Measurements from ENCODE around the gene DEGS2. TPM values are rescaled to one million over a fixed set of nuclear protein-coding genes. Genes with fewer than 3 reads are reported as not detected.

The DEGS2 gene
- total RNA-seq, 1 experiment from 2014 or later: 1.6 TPM

GRCh38 chr14:100201701-100202100 is 42.3 kb upstream of the DEGS2 start:
- H2AFZ ChIP-seq (ENCODE audit: low read length): no peak overlapping the region
- DNase-seq: peak; percentile 23
- no peaks in the 10 kb centered on the region for H4K20me1 ChIP-seq (ENCODE audit: low read length)
- H3K4me3 ChIP-seq (ENCODE audit: low read length): no peak overlapping the region
- intact Hi-C loops (cut with micrococcal nuclease): no loop called here
- POLR2A ChIA-PET (ENCODE audit: unreplicated experiment): no interaction called here
- no peaks in the 10 kb centered on the region for H3F3A ChIP-seq (ENCODE audit: low read length, unreplicated experiment)
- no peaks in the 10 kb centered on the region for H3K27me3 ChIP-seq (ENCODE audit: low read length)
- H3K4me2 ChIP-seq (ENCODE audit: low read length): no peak overlapping the region
- ATAC-seq: no peak
- no peaks in the 10 kb centered on the region for H3K9me3 ChIP-seq (ENCODE audit: low read length)
- no peak overlapping the region for H3K27ac ChIP-seq (ENCODE audit: low read length)
- no peak overlapping the region for H3K9ac ChIP-seq (ENCODE audit: low read length)
- no peak for TF ChIP-seq EZH2 (IDR thresholded peaks at IDR 0.05; ENCODE audit: low read length, unreplicated experiment)
- no peak for TF ChIP-seq CTCF (conservative IDR thresholded peaks at IDR 0.05; ENCODE audit: low read depth, low read length)
- no peak for TF ChIP-seq EZH2phosphoT487 (IDR thresholded peaks at IDR 0.05; ENCODE audit: borderline replicate concordance, low read length)
- no peaks in the 10 kb centered on the region for H3K79me2 ChIP-seq (ENCODE audit: low read length)
- no peaks in the 10 kb centered on the region for H3K36me3 ChIP-seq (ENCODE audit: low read depth, low read length)
- no peaks in the 10 kb centered on the region for H3K9me2 ChIP-seq (replicated peaks; ENCODE audit: low read length)
- H3K4me1 ChIP-seq (ENCODE audit: insufficient read depth, low read length): no peaks in the 10 kb centered on the region
- CTCF ChIA-PET: interaction anchor here (0.9 kb wide), 1 partner anchor 9 kb away, joined by 3 read pairs; no protein-coding TSS in a partner anchor
- BruUV-seq (replicated peaks): no TSS peak

DNA sequence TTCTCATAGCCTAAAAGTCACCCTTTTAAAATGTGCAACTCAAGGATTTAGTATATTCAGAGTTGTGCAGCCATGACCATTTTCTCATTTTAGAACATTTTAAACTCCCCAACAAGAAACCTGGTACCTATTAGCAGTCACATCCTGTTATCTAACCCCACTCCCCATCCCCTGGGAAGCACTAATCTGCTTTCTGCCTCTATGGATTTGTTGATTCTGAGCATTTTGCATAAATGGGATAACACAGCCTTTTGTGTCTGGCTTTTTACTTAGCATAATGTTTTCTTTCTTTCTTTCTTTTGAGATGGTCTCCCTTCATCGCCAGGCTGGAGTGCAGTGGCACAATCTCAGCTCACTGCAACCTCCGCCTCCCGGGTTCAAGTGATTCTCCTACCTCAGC is 40.9 kb upstream of the DEGS2 start:
- H4K20me1 ChIP-seq (ENCODE audit: low read length): no peaks in the 10 kb centered on the region
- no peak overlapping the region for H3K27ac ChIP-seq (ENCODE audit: low read length)
- ChIA-PET CTCF (no interaction called here), POLR2A (ENCODE audit: unreplicated experiment) (no interaction called here)
- no TSS peak for BruUV-seq (replicated peaks)
- no peak overlapping the region for H3K9ac ChIP-seq (ENCODE audit: low read length)
- ATAC-seq (no peak), DNase-seq (no peak)
- no peak overlapping the region for H3K4me3 ChIP-seq (ENCODE audit: low read length)
- no peaks in the 10 kb centered on the region for H3K4me1 ChIP-seq (ENCODE audit: insufficient read depth, low read length)
- H3K79me2 ChIP-seq (ENCODE audit: low read length): no peaks in the 10 kb centered on the region
- no peaks in the 10 kb centered on the region for H3K9me3 ChIP-seq (ENCODE audit: low read length)
- TF ChIP-seq EZH2phosphoT487 (IDR thresholded peaks at IDR 0.05; ENCODE audit: borderline replicate concordance, low read length) (no peak), CTCF (conservative IDR thresholded peaks at IDR 0.05; ENCODE audit: low read depth, low read length) (no peak), EZH2 (IDR thresholded peaks at IDR 0.05; ENCODE audit: low read length, unreplicated experiment) (no peak)
- no peaks in the 10 kb centered on the region for H3K27me3 ChIP-seq (ENCODE audit: low read length)
- intact Hi-C loops (cut with micrococcal nuclease): no loop called here
- no peaks in the 10 kb centered on the region for H3K36me3 ChIP-seq (ENCODE audit: low read depth, low read length)
- H3K9me2 ChIP-seq (replicated peaks; ENCODE audit: low read length): no peaks in the 10 kb centered on the region
- no peaks in the 10 kb centered on the region for H3F3A ChIP-seq (ENCODE audit: low read length, unreplicated experiment)
- H2AFZ ChIP-seq (ENCODE audit: low read length): no peak overlapping the region
- H3K4me2 ChIP-seq (ENCODE audit: low read length): no peak overlapping the region

DNA sequence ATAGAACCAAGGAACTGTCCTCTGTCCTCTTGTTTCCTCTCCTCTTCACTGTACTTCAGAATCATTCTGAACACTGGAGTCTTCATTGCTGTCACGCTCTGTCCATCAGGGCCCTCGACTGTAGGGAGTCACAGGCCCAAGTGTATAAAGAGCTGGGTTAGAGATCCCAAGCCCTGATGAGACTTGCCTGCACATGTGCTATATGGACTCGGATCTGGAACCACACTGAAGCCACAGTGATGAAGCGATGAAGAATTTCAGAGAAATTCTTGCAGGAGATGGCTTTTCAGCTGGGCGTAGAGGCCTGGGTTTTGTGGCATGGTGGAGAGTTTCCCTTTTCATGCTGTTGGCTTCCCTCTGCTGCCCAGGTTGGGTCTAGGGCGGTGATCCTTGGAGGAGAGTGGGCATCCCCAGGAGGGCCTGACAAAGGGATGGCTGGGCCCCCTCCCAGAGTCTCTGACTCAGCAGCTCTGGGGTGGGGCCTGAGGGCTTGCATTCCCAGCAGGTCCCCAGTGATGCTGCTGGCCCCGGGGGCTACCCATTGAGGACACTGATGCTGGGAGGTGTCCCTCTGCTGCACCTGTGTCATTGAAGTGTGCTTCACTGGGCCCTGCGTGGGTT is 39.9 kb upstream of the DEGS2 start:
- no peak for ATAC-seq
- H3F3A ChIP-seq (ENCODE audit: low read length, unreplicated experiment): no peaks in the 10 kb centered on the region
- TF ChIP-seq EZH2 (IDR thresholded peaks at IDR 0.05; ENCODE audit: low read length, unreplicated experiment) (no peak), EZH2phosphoT487 (IDR thresholded peaks at IDR 0.05; ENCODE audit: borderline replicate concordance, low read length) (no peak), CTCF (conservative IDR thresholded peaks at IDR 0.05; ENCODE audit: low read depth, low read length) (no peak)
- no peak overlapping the region for H2AFZ ChIP-seq (ENCODE audit: low read length)
- H3K9me3 ChIP-seq (ENCODE audit: low read length): no peaks in the 10 kb centered on the region
- H3K27me3 ChIP-seq (ENCODE audit: low read length): no peaks in the 10 kb centered on the region
- no peak for DNase-seq
- POLR2A ChIA-PET (ENCODE audit: unreplicated experiment): no interaction called here
- no peaks in the 10 kb centered on the region for H3K36me3 ChIP-seq (ENCODE audit: low read depth, low read length)
- intact Hi-C loops (cut with micrococcal nuclease): no loop called here
- no peak overlapping the region for H3K4me2 ChIP-seq (ENCODE audit: low read length)
- no peaks in the 10 kb centered on the region for H3K9me2 ChIP-seq (replicated peaks; ENCODE audit: low read length)
- no peaks in the 10 kb centered on the region for H4K20me1 ChIP-seq (ENCODE audit: low read length)
- no peak overlapping the region for H3K4me3 ChIP-seq (ENCODE audit: low read length)
- BruUV-seq (replicated peaks): no TSS peak
- CTCF ChIA-PET: no interaction called here
- no peak overlapping the region for H3K27ac ChIP-seq (ENCODE audit: low read length)
- no peaks in the 10 kb centered on the region for H3K4me1 ChIP-seq (ENCODE audit: insufficient read depth, low read length)
- no peaks in the 10 kb centered on the region for H3K79me2 ChIP-seq (ENCODE audit: low read length)
- no peak overlapping the region for H3K9ac ChIP-seq (ENCODE audit: low read length)

Data from PC-3 (cell line).